HG03025 (cell line): ENCODE results near the gene NCOA4.
"Not testable (repeated sequence)": the region's sequence is repeated elsewhere in the genome, so short reads cannot be mapped to it uniquely, and the experiment has no call there.

Experiments used
- ATAC-seq: cut with Tn5 transposase; IDR thresholded peaks from one replicate; pipeline ENCODE4 v1.9.1; 2021; ENCODE audit warnings: mild to moderate bottlenecking, moderate library complexity; ENCODE audit not compliant: unreplicated experiment, low FRiP score

NCOA4 gene

GRCh38 chr10:45997994-45998763 is 32.2 kb downstream of the NCOA4 start:
- ATAC-seq = no peak

GRCh38 chr10:45997557-45997956 is 32.9 kb downstream of the NCOA4 start:
- ATAC-seq = no peak

- ATAC-seq = not testable (repeated sequence)
These were observed 44.8 kb downstream of the NCOA4 start for GRCh38 chr10:45985590-45985989.

- not testable (repeated sequence) for ATAC-seq
These were observed 46.0 kb downstream of the NCOA4 start for GRCh38 chr10:45984473-45984872.

- not testable (repeated sequence) for ATAC-seq
These were observed 46.8 kb downstream of the NCOA4 start for GRCh38 chr10:45983538-45984186.

GRCh38 chr10:45981367-45981766 is 49.1 kb downstream of the NCOA4 start:
- ATAC-seq = not testable (repeated sequence)

GRCh38 chr10:45978554-45978953 is 51.9 kb downstream of the NCOA4 start:
- not testable (repeated sequence) for ATAC-seq

GRCh38 chr10:45974041-45974440 is 56.4 kb downstream of the NCOA4 start:
- not testable (repeated sequence) for ATAC-seq

- ATAC-seq = peak; percentile 12
These were observed 57.6 kb downstream of the NCOA4 start for GRCh38 chr10:45972813-45973169.

GRCh38 chr10:45972106-45972812 is 58.2 kb downstream of the NCOA4 start, which contains the start of gene TIMM23:
Gene TIMM23, plus strand, starts transcription at chr10:45972489. Its CDS starts 136 bp downstream, at chr10:45972625.
- peak; percentile 69 for ATAC-seq

- peak; percentile 32 for ATAC-seq
These were observed 58.7 kb downstream of the NCOA4 start for GRCh38 chr10:45971742-45972105.

GRCh38 chr10:45971019-45971418 is 59.4 kb downstream of the NCOA4 start:
- ATAC-seq = not testable (repeated sequence)

GRCh38 chr10:45962686-45963452 is 67.6 kb downstream of the NCOA4 start:
- ATAC-seq = not testable (repeated sequence)

- not testable (repeated sequence) for ATAC-seq
These were observed 72.5 kb downstream of the NCOA4 start for GRCh38 chr10:45957928-45958327.

- ATAC-seq = not testable (repeated sequence)
These were observed 73.8 kb downstream of the NCOA4 start for GRCh38 chr10:45956634-45957033.
